Uterus (tissue), 4 donors: Measurements from ENCODE around the gene PLA2G4C. TPM values are rescaled to one million over a fixed set of nuclear protein-coding genes. Genes with fewer than 3 reads are reported as not detected.
"Not testable (repeated sequence)": the region's sequence is repeated elsewhere in the genome, so short reads cannot be mapped to it uniquely, and the experiment has no call there.

Experiments
- DNase-seq, 2 donors: peaks; one replicate each; pipeline ENCODE4 v3.0.0-alpha.2; 2019 to 2020
- H3K27ac ChIP-seq, 2 donors: fragments of 200-600 bp; sonication (generic); 1 replicate in 1 of 2; 2 replicates in 1 of 2; pipeline ENCODE4 v1.5.1; 2016 to 2018
- H3K27me3 ChIP-seq, 2 donors: fragments of 200-600 bp; sonication (generic); one replicate each; pipeline ENCODE4 v1.5.1; 2018 to 2019; ENCODE audit warnings: control low read depth in 1 of 2
- H3K36me3 ChIP-seq, 2 donors: fragments of 200-600 bp; sonication (generic); one replicate each; pipeline ENCODE4 v1.5.1; 2019; ENCODE audit warnings: control low read depth in 1 of 2
- H3K4me1 ChIP-seq, 2 donors: fragments of 200-600 bp; sonication (generic); one replicate each; pipeline ENCODE4 v1.5.1; 2018 to 2019; ENCODE audit warnings: control low read depth in 1 of 2
- H3K4me3 ChIP-seq, 2 donors: fragments of 200-600 bp; sonication (generic); 1 replicate in 1 of 2; 2 replicates in 1 of 2; pipeline ENCODE4 v1.5.1; 2018 to 2019; ENCODE audit warnings: mild to moderate bottlenecking in 1 of 2
- H3K9me3 ChIP-seq, 2 donors: fragments of 200-600 bp; sonication (generic); one replicate each; pipeline ENCODE4 v1.5.1; 2019; ENCODE audit warnings: control low read depth in 1 of 2
- CTCF ChIP-seq, 4 experiments: fragments of 200-600 bp in 2 of 4; fragments of 450-650 bp in 2 of 4; sonication (generic) in 2 of 4; IDR thresholded peaks; one replicate each; pipeline ENCODE4 v1.5.1; 2016 to 2019; ENCODE audit warnings: antibody characterized with exemption in 4 of 4, mild to moderate bottlenecking in 2 of 4, moderate library complexity in 1 of 4
- POLR2A ChIP-seq, 2 donors: fragments of 450-650 bp; IDR thresholded peaks; one replicate each; pipeline ENCODE4 v1.6.1; 2016; ENCODE audit warnings: antibody characterized with exemption in 2 of 2, mild to moderate bottlenecking in 1 of 2, moderate library complexity in 1 of 2
- intact Hi-C: fragments of 100-400 bp; cut with DNase I; formaldehyde crosslinking; loops from one replicate; pipeline ENCODE4 v1.15.1; 2023; ENCODE audit warnings: low total_unique reads
- total RNA-seq, 4 donors: library from RNA; depleted of rRNA in 3 of 4; stranded (reverse); fragments of >200 nt in 3 of 4; gene quantifications; one replicate each; pipeline versions ENCODE4 v1.1.0 to v1.2.4, GENCODE V29; 2014 to 2023
- donor health status: DM: yes; HTN: yes; CAD: no.

The PLA2G4C gene
- total RNA-seq, 4 donors from 2014 or later: 2.1 to 15.6 (median 5.3) TPM

DNA sequence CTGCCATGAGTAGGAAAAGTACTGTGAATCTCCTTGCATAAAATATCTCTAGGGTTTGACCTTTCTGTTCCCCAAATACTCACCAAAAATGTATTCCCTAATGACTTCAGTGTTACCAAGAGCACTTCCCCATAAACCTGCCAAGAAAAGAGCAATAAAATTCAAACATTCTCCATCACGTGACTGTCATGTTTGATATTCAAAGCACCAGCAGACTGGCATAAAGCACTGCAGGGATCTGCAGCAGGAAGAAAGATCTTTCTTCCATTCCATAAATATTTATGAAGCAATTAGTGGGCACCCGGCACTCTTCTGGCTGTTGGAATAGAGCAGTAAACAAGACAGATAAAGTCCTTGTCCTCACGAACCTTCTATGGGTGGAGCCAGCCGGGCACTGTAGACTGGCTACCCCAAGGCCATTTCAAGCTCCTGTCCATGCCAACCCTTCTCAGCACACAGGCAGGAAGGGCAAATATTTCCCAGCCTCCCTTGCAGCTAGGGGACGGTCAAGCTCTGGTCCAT lies 20.3 kb downstream of the PLA2G4C start:
- Histone ChIP-seq H3K27me3 (no peaks in the 10 kb centered on the region), H3K9me3 (no peaks in the 10 kb centered on the region), H3K36me3 (no peaks in the 10 kb centered on the region), H3K4me1 (no peaks in the 10 kb centered on the region), H3K27ac (no peak overlapping the region), H3K4me3 (no peak overlapping the region)
- intact Hi-C loops: no loop called here
- TF ChIP-seq CTCF (IDR thresholded peaks at IDR 0.05): no peak
- no peak for TF ChIP-seq POLR2A (IDR thresholded peaks at IDR 0.05)
- DNase-seq: no peak

- not testable (repeated sequence) for DNase-seq
Measured at GRCh38 chr19:48088991-48089390, 21.6 kb downstream of the PLA2G4C start.

DNA sequence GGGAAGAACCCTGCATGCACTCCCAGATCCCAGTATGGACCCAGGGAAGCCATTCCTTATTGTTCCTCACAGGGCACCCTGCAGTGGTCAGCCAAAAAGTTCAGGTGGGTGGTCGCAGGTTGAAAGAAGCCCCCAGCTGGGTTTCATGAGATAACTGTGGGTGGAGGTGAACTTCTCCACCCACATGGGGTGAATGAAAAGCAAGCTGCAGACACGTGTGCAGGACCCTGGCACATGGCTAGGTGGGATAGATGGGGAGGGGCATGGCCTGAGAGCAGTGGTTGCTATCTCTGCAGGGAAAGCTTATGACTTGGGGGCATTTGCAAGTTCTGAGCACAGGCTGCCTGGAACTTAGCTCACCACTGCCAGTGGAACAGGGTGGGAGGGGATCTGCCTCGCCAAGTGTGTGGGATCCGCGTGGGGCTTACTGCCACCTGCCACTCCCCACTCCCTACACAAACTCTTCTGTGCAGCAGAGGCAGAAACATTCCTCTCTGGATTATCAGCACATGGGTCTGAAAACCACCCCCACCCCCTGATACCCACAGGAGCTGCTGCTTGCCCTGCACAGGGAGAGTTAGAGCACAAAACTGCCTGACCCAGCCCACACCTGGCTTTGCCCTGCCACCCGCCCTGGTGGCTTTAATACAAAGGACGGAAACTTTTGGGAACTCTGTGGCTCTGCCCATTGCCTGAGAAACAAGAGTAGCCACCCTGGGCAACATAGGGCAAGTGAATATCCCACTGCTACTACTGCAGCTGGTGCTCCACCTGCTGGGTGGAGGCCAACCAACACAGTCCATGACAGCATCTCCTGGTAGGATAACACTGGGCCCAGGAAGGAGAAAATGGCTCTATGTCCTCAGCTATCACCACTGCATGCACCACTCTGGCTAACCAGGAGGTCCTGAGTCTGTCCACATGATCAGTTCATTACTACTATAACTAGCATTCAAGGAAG lies 24.4 kb downstream of the PLA2G4C start:
- intact Hi-C loops: no loop called here
- TF ChIP-seq CTCF (IDR thresholded peaks at IDR 0.05): no peak
- TF ChIP-seq POLR2A (IDR thresholded peaks at IDR 0.05): no peak
- Histone ChIP-seq H3K36me3 (no peaks in the 10 kb centered on the region), H3K27me3 (no peaks in the 10 kb centered on the region), H3K9me3 (no peaks in the 10 kb centered on the region), H3K4me1 (no peaks in the 10 kb centered on the region), H3K27ac (no peak overlapping the region), H3K4me3 (no peak overlapping the region)
- no peak for DNase-seq

More at GRCh38 chr19:48088991-48089390, 21.6 kb downstream of the PLA2G4C start:
- H3K27me3 ChIP-seq, intact Hi-C loops, H3K4me1 ChIP-seq, H3K9me3 ChIP-seq, H3K27ac ChIP-seq, H3K36me3 ChIP-seq, H3K4me3 ChIP-seq: not testable (repeated sequence)

GRCh38 chr19:48085076-48085475 lies 25.5 kb downstream of the PLA2G4C start:
- intact Hi-C loops: no loop called here

GRCh38 chr19:48081106-48081505 lies 29.5 kb downstream of the PLA2G4C start:
- no peak for DNase-seq
- Histone ChIP-seq H3K27ac (no peak overlapping the region), H3K9me3 (no peaks in the 10 kb centered on the region), H3K4me3 (no peak overlapping the region), H3K36me3 (no peaks in the 10 kb centered on the region), H3K4me1 (no peaks in the 10 kb centered on the region), H3K27me3 (no peaks in the 10 kb centered on the region)
- no peak for TF ChIP-seq CTCF (IDR thresholded peaks at IDR 0.05)
- TF ChIP-seq POLR2A (IDR thresholded peaks at IDR 0.05): no peak
- intact Hi-C loops: no loop called here

More at GRCh38 chr19:48085076-48085475, 25.5 kb downstream of the PLA2G4C start:
- Histone ChIP-seq H3K4me3 (no peak overlapping the region), H3K27ac (no peak overlapping the region), H3K9me3 (no peaks in the 10 kb centered on the region), H3K4me1 (no peaks in the 10 kb centered on the region), H3K27me3 (no peaks in the 10 kb centered on the region), H3K36me3 (no peaks in the 10 kb centered on the region)
- no peak for DNase-seq
- TF ChIP-seq POLR2A (IDR thresholded peaks at IDR 0.05) (no peak), CTCF (IDR thresholded peaks at IDR 0.05) (no peak)

GRCh38 chr19:48070177-48070769 lies 40.3 kb downstream of the PLA2G4C start:
- H3K27me3 ChIP-seq, DNase-seq, intact Hi-C loops, H3K36me3 ChIP-seq, H3K4me1 ChIP-seq, H3K27ac ChIP-seq, H3K4me3 ChIP-seq, H3K9me3 ChIP-seq: not testable (repeated sequence)
